Left lung (tissue), 10 donors: ENCODE data around the gene RYR2. TPM values are rescaled to one million over a fixed set of nuclear protein-coding genes. Genes with fewer than 3 reads are reported as not detected.

Source experiments
- ATAC-seq: fragments of 200-7000 bp; cut with Tn5 transposase; one replicate; pipeline ENCODE4 v1.9.1; 2020; ENCODE audit warnings: moderate library complexity
- DNase-seq, 4 donors: peaks; one replicate each; pipeline ENCODE4 v3.0.0-alpha.2; 2013 to 2020
- H3K27ac ChIP-seq, 2 donors: fragments of 200-600 bp; sonication (generic) in 1 of 2; one replicate each; pipeline versions ENCODE4 v1.5.0 to v1.8.0; 2020 to 2021
- H3K27me3 ChIP-seq, 2 donors: fragments of 200-600 bp; sonication (generic) in 1 of 2; one replicate each; pipeline versions ENCODE4 v1.5.0 to v1.8.0; 2020 to 2021
- H3K36me3 ChIP-seq, 2 donors: fragments of 200-600 bp; sonication (generic) in 1 of 2; one replicate each; pipeline versions ENCODE4 v1.5.0 to v1.8.0; 2020 to 2021
- H3K4me1 ChIP-seq, 2 donors: fragments of 200-600 bp; one replicate each; pipeline ENCODE4 v1.8.0; 2021
- H3K4me3 ChIP-seq, 2 donors: fragments of 200-600 bp; sonication (generic) in 1 of 2; one replicate each; pipeline versions ENCODE4 v1.5.0 to v1.8.0; 2020 to 2021; ENCODE audit warnings: mild to moderate bottlenecking in 1 of 2
- H3K9me3 ChIP-seq, 2 donors: fragments of 200-600 bp; sonication (generic) in 1 of 2; one replicate each; pipeline versions ENCODE4 v1.5.0 to v1.8.0; 2020 to 2021
- CTCF ChIP-seq, 2 donors: fragments of 200-600 bp; sonication (generic) in 1 of 2; IDR thresholded peaks; one replicate each; pipeline versions ENCODE4 v1.5.0 to v1.8.0; 2021; ENCODE audit warnings: antibody characterized with exemption in 2 of 2
- intact Hi-C, 2 donors: fragments of 100-400 bp; cut with DNase I; formaldehyde crosslinking; loops; one replicate each; pipeline versions ENCODE4 v1.11.2 to v1.14.2; 2022
- polyA plus RNA-seq, 6 donors: library from polyadenylated mRNA; unstranded; fragments of 120-200 nt; gene quantifications; one replicate each; pipeline ENCODE4 v1.2.1, GENCODE V29; 2013; ENCODE audit not compliant: insufficient read length in 6 of 6
- total RNA-seq, 2 donors: library from RNA; stranded (reverse); fragmentation: NEBNext Ultra II Directional; extraction: Animal tissue kit (Norgen Biotek cat#: 25700); gene quantifications; one replicate each; pipeline ENCODE4 v1.2.1, GENCODE V29; 2021
- donor health status: DM: no; HTN: yes; CAD: no.
- donor health status: DM: no; HTN: no; CAD: no.

RYR2 gene
- total and polyA plus RNA-seq, 8 donors = 4.7 to 10.3 (median 7.6) TPM

GRCh38 chr1:237181743-237182317 lies 139.8 kb downstream of the RYR2 start:
- ATAC-seq = peak; percentile 38
- peak in 1 of 4 donors; percentile 56 for DNase-seq
- H3K27ac ChIP-seq = peak overlapping the region in 1 of 2 donors; percentile 59
- H3K36me3 ChIP-seq = no peaks in the 10 kb centered on the region
- intact Hi-C loops = no loop called here
- no peak overlapping the region for H3K4me3 ChIP-seq
- H3K9me3 ChIP-seq = no peaks in the 10 kb centered on the region
- no peaks in the 10 kb centered on the region for H3K4me1 ChIP-seq
- no peak for TF ChIP-seq CTCF (IDR thresholded peaks at IDR 0.05)
- no peaks in the 10 kb centered on the region for H3K27me3 ChIP-seq

- no peak for DNase-seq
- intact Hi-C loops = no loop called here
- Histone ChIP-seq H3K9me3 (no peaks in the 10 kb centered on the region), H3K4me1 (no peaks in the 10 kb centered on the region), H3K36me3 (no peaks in the 10 kb centered on the region), H3K27ac (peak overlapping the region in 1 of 2 donors; percentile 44), H3K27me3 (no peaks in the 10 kb centered on the region), H3K4me3 (no peak overlapping the region)
- ATAC-seq = no peak
- no peak for TF ChIP-seq CTCF (IDR thresholded peaks at IDR 0.05)
Observed at GRCh38 chr1:237183963-237184540, 142.1 kb downstream of the RYR2 start.

- no peak for TF ChIP-seq CTCF (IDR thresholded peaks at IDR 0.05)
- intact Hi-C loops = no loop called here
- Histone ChIP-seq H3K9me3 (no peaks in the 10 kb centered on the region), H3K27me3 (no peaks in the 10 kb centered on the region), H3K4me3 (no peak overlapping the region), H3K36me3 (no peaks in the 10 kb centered on the region), H3K27ac (no peak overlapping the region), H3K4me1 (no peaks in the 10 kb centered on the region)
- ATAC-seq (no peak), DNase-seq (no peak)
Observed at GRCh38 chr1:237186675-237187074, 144.7 kb downstream of the RYR2 start.

- Histone ChIP-seq H3K4me1 (no peaks in the 10 kb centered on the region), H3K36me3 (no peaks in the 10 kb centered on the region), H3K9me3 (no peaks in the 10 kb centered on the region), H3K27ac (no peak overlapping the region), H3K27me3 (no peaks in the 10 kb centered on the region), H3K4me3 (no peak overlapping the region)
- TF ChIP-seq CTCF (IDR thresholded peaks at IDR 0.05) = no peak
- ATAC-seq = no peak
- intact Hi-C loops = no loop called here
- DNase-seq = no peak
Observed at GRCh38 chr1:237187842-237188241, 145.9 kb downstream of the RYR2 start.

- H3K4me1 ChIP-seq = no peaks in the 10 kb centered on the region
- H3K36me3 ChIP-seq = no peaks in the 10 kb centered on the region
- no peak overlapping the region for H3K27ac ChIP-seq
- no peak for DNase-seq
- no peak overlapping the region for H3K4me3 ChIP-seq
- H3K9me3 ChIP-seq = no peaks in the 10 kb centered on the region
- ATAC-seq = no peak
- H3K27me3 ChIP-seq = no peaks in the 10 kb centered on the region
- intact Hi-C loops = no loop called here
- no peak for TF ChIP-seq CTCF (IDR thresholded peaks at IDR 0.05)
Observed at GRCh38 chr1:237191403-237191802, 149.4 kb downstream of the RYR2 start.
